ENCODE measurements around the gene SORT1. TPM values are rescaled to one million over a fixed set of nuclear protein-coding genes. Genes with fewer than 3 reads are reported as not detected.

SORT1 gene
- total RNA-seq, 2 experiments from 2014 or later = 21.8 to 45.5 TPM

GRCh38 chr1:109283748-109284600 lies 113.7 kb downstream of the SORT1 start:
- Histone ChIP-seq H3K9me3 (ENCODE audit: low read length) (no peaks in the 10 kb centered on the region), H3K4me3 (ENCODE audit: low read depth, low read length, poor library complexity, severe bottlenecking) (peak overlapping the region; percentile 77), H3K79me2 (ENCODE audit: insufficient read depth, low read depth, low read length) (peaks cover 7% of the 10 kb centered on the region; the same call in 1 of the 2 replicates), H3K9me2 (ENCODE audit: insufficient read depth, low read length) (no peaks in the 10 kb centered on the region), H3K27ac (ENCODE audit: low read depth, low read length, poor library complexity, severe bottlenecking) (peak overlapping the region; percentile 60), H4K20me1 (ENCODE audit: insufficient read depth, low read length) (no peaks in the 10 kb centered on the region), H3K36me3 (ENCODE audit: insufficient read depth, low read length) (peaks cover 23% of the 10 kb centered on the region), H3K4me1 (ENCODE audit: insufficient read depth, low read length, poor library complexity, severe bottlenecking) (peaks cover 17% of the 10 kb centered on the region), H2AFZ (ENCODE audit: low read length) (peak overlapping the region; percentile 71), H3K4me2 (ENCODE audit: low read length) (peak overlapping the region; percentile 92)
- BruUV-seq (replicated peaks) = no TSS peak
- DNase-seq (ENCODE audit: low spot score) = no peak
- no peak for TF ChIP-seq EZH2phosphoT487 (IDR thresholded peaks at IDR 0.05; ENCODE audit: borderline replicate concordance, low read depth, low read length)
- no peak for TF ChIP-seq CTCF (conservative IDR thresholded peaks at IDR 0.05; ENCODE audit: low read length)
- POLR2A ChIA-PET = interaction anchor here (1.6 kb wide), 1 partner anchor 109 kb away, joined by 6 read pairs; no protein-coding TSS in a partner anchor
- intact Hi-C loops (cut with micrococcal nuclease; ENCODE audit: unreplicated experiment) = loop anchor here (1.0 to 5.0 kb wide), 2 partner anchors 114 to 198 kb away; partner anchors contain the start of gene ATXN7L2
- CTCF ChIA-PET (ENCODE audit: unreplicated experiment) = interaction anchor here (1.1 to 1.2 kb wide), 2 partner anchors 108 to 113 kb away, joined by 3 to 5 read pairs; no protein-coding TSS in a partner anchor

- intact Hi-C loops (cut with micrococcal nuclease; ENCODE audit: unreplicated experiment) = loop anchor here (1.0 to 5.0 kb wide), 2 partner anchors 115 to 199 kb away; partner anchors contain the start of gene ATXN7L2
- H3K4me1 ChIP-seq (ENCODE audit: insufficient read depth, low read length, poor library complexity, severe bottlenecking) = peaks cover 17% of the 10 kb centered on the region
- peaks cover 30% of the 10 kb centered on the region for H3K36me3 ChIP-seq (ENCODE audit: insufficient read depth, low read length)
- BruUV-seq (replicated peaks) = TSS peak; percentile 98
- H3K4me2 ChIP-seq (ENCODE audit: low read length) = peak within 1 kb of the TSS; percentile 92
- POLR2A ChIA-PET = interaction anchor here (0.6 to 1.6 kb wide), 13 partner anchors 13 to 247 kb away, joined by 3 to 14 read pairs (median 4); partner anchors contain the start of genes MYBPHL, PSMA5 and SORT1
- H3K9me3 ChIP-seq (ENCODE audit: low read length) = no peaks in the 10 kb centered on the region
- peak within 1 kb of the TSS; percentile 60 for H3K27ac ChIP-seq (ENCODE audit: low read depth, low read length, poor library complexity, severe bottlenecking)
- H3K4me3 ChIP-seq (ENCODE audit: low read depth, low read length, poor library complexity, severe bottlenecking) = peak within 1 kb of the TSS; percentile 77
- peak; percentile 94 for DNase-seq (ENCODE audit: low spot score)
- TF ChIP-seq EZH2phosphoT487 (IDR thresholded peaks at IDR 0.05; ENCODE audit: borderline replicate concordance, low read depth, low read length) (no peak), CTCF (conservative IDR thresholded peaks at IDR 0.05; ENCODE audit: low read length) (peak; percentile 70)
- H2AFZ ChIP-seq (ENCODE audit: low read length) = peak within 1 kb of the TSS; percentile 71
- CTCF ChIA-PET (ENCODE audit: unreplicated experiment) = interaction anchor here (0.9 to 1.2 kb wide), 4 partner anchors 109 to 116 kb away, joined by 3 to 5 read pairs (median 5); partner anchors contain the start of gene SORT1
- H3K79me2 ChIP-seq (ENCODE audit: insufficient read depth, low read depth, low read length) = peaks cover 7% of the 10 kb centered on the region; the same call in 1 of the 2 replicates
- no peaks in the 10 kb centered on the region for H4K20me1 ChIP-seq (ENCODE audit: insufficient read depth, low read length)
- no peaks in the 10 kb centered on the region for H3K9me2 ChIP-seq (ENCODE audit: insufficient read depth, low read length)
Observed at GRCh38 chr1:109282952-109283747, 114.6 kb downstream of the SORT1 start, which contains the start of gene PSRC1. Gene PSRC1, minus strand, starts transcription at chr1:109283145.
